Measurements from ENCODE around the gene HPSE. TPM values are rescaled to one million over a fixed set of nuclear protein-coding genes. Genes with fewer than 3 reads are reported as not detected.

HPSE gene
- total and polyA plus RNA-seq, 2 of the 13 experiments (the other 11 are each of a cell fraction or from before 2014, with no cell fraction given): not detected

GRCh38 chr4:83361416-83362103 lies 26.9 kb upstream of the HPSE start (continued):
- TF ChIP-seq LCORL (IDR thresholded peaks at IDR 0.05) (no peak; the same call in 1 of the 2 replicates), LCORL (CRISPR knock-in tag; IDR thresholded peaks at IDR 0.05) (peak; percentile 68; the same call in 1 of the 2 replicates), NCOR1 (IDR thresholded peaks at IDR 0.05; ENCODE audit: borderline replicate concordance, low read length) (peak; percentile 47; the same call in 1 of the 2 replicates), ZNF292 (CRISPR knock-in tag; IDR thresholded peaks at IDR 0.05; ENCODE audit: borderline replicate concordance, low read depth) (peak; percentile 38; the same call in 1 of the 2 replicates), PITX1 (CRISPR knock-in tag; IDR thresholded peaks at IDR 0.05) (peak; percentile 58), GPN1 (CRISPR knock-in tag; IDR thresholded peaks at IDR 0.05; ENCODE audit: borderline replicate concordance) (no peak), ZNF605 (CRISPR knock-in tag; IDR thresholded peaks at IDR 0.05) (peak; percentile 32; the same call in 1 of the 2 replicates), TARDBP (CRISPR knock-in tag; IDR thresholded peaks at IDR 0.05) (peak; percentile 74; the same call in 1 of the 2 replicates), RXRB (CRISPR knock-in tag; IDR thresholded peaks at IDR 0.05; ENCODE audit: borderline replicate concordance) (peak; percentile 67; the same call in 1 of the 2 replicates), FOXJ3 (CRISPR knock-in tag; IDR thresholded peaks at IDR 0.05; ENCODE audit: borderline replicate concordance) (0 out of 2 replicates have a peak, but pooled peaks have one; percentile 15), BORCS8-MEF2B (CRISPR knock-in tag; IDR thresholded peaks at IDR 0.05) (no peak), BCL6 (CRISPR knock-in tag; IDR thresholded peaks at IDR 0.05) (peak; percentile 91), ZNF468 (CRISPR knock-in tag; IDR thresholded peaks at IDR 0.05) (no peak), ZNF614 (CRISPR knock-in tag; IDR thresholded peaks at IDR 0.05; ENCODE audit: borderline replicate concordance) (peak; percentile 95), GABPA (IDR thresholded peaks at IDR 0.05; ENCODE audit: low read depth, low read length) (no peak), GABPA (CRISPR knock-in tag; IDR thresholded peaks at IDR 0.05; ENCODE audit: low read depth) (0 out of 2 replicates have a peak, but pooled peaks have one; percentile 31), HOXD1 (CRISPR knock-in tag; IDR thresholded peaks at IDR 0.05) (no peak; the same call in 1 of the 2 replicates), FOXA1 (IDR thresholded peaks at IDR 0.05) (no peak), FOXA1 (CRISPR knock-in tag; IDR thresholded peaks at IDR 0.05) (peak; percentile 19; the same call in 1 of the 2 replicates), ISX (CRISPR knock-in tag; conservative IDR thresholded peaks at IDR 0.05) (no peak), SMC3 (IDR thresholded peaks at IDR 0.05; ENCODE audit: low read length) (no peak), ZSCAN21 (CRISPR knock-in tag; IDR thresholded peaks at IDR 0.05; ENCODE audit: borderline replicate concordance) (0 out of 2 replicates have a peak, but pooled peaks have one; percentile 55), POGZ (CRISPR knock-in tag; IDR thresholded peaks at IDR 0.05) (peak; percentile 56)
- TF ChIP-seq, protein P1, sequence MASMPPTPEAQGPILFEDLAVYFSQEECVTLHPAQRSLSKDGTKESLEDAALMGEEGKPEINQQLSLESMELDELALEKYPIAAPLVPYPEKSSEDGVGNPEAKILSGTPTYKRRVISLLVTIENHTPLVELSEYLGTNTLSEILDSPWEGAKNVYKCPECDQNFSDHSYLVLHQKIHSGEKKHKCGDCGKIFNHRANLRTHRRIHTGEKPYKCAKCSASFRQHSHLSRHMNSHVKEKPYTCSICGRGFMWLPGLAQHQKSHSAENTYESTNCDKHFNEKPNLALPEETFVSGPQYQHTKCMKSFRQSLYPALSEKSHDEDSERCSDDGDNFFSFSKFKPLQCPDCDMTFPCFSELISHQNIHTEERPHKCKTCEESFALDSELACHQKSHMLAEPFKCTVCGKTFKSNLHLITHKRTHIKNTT (CRISPR knock-in tag; IDR thresholded peaks at IDR 0.05): no peak
- TF ChIP-seq, protein P2, sequence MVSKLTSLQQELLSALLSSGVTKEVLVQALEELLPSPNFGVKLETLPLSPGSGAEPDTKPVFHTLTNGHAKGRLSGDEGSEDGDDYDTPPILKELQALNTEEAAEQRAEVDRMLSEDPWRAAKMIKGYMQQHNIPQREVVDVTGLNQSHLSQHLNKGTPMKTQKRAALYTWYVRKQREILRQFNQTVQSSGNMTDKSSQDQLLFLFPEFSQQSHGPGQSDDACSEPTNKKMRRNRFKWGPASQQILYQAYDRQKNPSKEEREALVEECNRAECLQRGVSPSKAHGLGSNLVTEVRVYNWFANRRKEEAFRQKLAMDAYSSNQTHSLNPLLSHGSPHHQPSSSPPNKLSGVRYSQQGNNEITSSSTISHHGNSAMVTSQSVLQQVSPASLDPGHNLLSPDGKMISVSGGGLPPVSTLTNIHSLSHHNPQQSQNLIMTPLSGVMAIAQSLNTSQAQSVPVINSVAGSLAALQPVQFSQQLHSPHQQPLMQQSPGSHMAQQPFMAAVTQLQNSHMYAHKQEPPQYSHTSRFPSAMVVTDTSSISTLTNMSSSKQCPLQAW (CRISPR knock-in tag; IDR thresholded peaks at IDR 0.05): peak; percentile 70
- TF ChIP-seq, protein P3, sequence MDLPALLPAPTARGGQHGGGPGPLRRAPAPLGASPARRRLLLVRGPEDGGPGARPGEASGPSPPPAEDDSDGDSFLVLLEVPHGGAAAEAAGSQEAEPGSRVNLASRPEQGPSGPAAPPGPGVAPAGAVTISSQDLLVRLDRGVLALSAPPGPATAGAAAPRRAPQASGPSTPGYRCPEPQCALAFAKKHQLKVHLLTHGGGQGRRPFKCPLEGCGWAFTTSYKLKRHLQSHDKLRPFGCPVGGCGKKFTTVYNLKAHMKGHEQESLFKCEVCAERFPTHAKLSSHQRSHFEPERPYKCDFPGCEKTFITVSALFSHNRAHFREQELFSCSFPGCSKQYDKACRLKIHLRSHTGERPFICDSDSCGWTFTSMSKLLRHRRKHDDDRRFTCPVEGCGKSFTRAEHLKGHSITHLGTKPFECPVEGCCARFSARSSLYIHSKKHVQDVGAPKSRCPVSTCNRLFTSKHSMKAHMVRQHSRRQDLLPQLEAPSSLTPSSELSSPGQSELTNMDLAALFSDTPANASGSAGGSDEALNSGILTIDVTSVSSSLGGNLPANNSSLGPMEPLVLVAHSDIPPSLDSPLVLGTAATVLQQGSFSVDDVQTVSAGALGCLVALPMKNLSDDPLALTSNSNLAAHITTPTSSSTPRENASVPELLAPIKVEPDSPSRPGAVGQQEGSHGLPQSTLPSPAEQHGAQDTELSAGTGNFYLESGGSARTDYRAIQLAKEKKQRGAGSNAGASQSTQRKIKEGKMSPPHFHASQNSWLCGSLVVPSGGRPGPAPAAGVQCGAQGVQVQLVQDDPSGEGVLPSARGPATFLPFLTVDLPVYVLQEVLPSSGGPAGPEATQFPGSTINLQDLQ (CRISPR knock-in tag; IDR thresholded peaks at IDR 0.05): no peak

Measured in HepG2 (cell line).